GM12878 (cell line): ENCODE results near the gene BTBD1. TPM values are rescaled to one million over a fixed set of nuclear protein-coding genes. Genes with fewer than 3 reads are reported as not detected.
A peak's percentile ranks its signal among the peaks of the same experiment; 100 is the strongest.

Experiments used
- ATAC-seq: fragments of 200-7000 bp; cut with Tn5 transposase; 3 replicates; pipeline ENCODE4 v1.9.1; 2020; ENCODE audit warnings: mild to moderate bottlenecking, moderate library complexity
- BruUV-seq: library from RNA; stranded (reverse); fragments of 400-500 nt; replicated peaks from 2 replicates; lab custom pipeline; 2021; lab: Mats Ljungman, UMichigan
- CTCF ChIA-PET: fragments of 300-600 bp; sonication (Branson Sonifier 250); formaldehyde crosslinking; extraction: SDS; loops from one replicate; lab custom pipeline; 2021; ENCODE audit warnings: inconsistent platforms; lab: Yijun Ruan, JAX
- POLR2A ChIA-PET: fragments of 350-600 bp; formaldehyde crosslinking; extraction: SDS; loops from one replicate; lab custom pipeline; 2021; ENCODE audit warnings: inconsistent platforms; lab: Charles Lee
- RAD21 ChIA-PET: fragments of 300-600 bp; sonication (Branson Sonifier 250); formaldehyde crosslinking; loops from one replicate; lab custom pipeline; 2023; ENCODE audit warnings: antibody characterized with exemption; ENCODE audit not compliant: unreplicated experiment; lab: Charles Lee
- SMC1A ChIA-PET: fragments of 300-600 bp; sonication (Branson Sonifier 250); formaldehyde crosslinking; loops from one replicate; lab custom pipeline; 2023; ENCODE audit not compliant: unreplicated experiment, uncharacterized antibody; lab: Charles Lee
- DNase-seq: peaks from one replicate; pipeline ENCODE4 v3.0.0-alpha.2; 2011; ENCODE audit warnings: low read depth, low spot score
- FAIRE-seq: peaks from 3 replicates; lab custom pipeline; 2011; peaks lifted over from hg19 to GRCh38; lab: Jason Lieb, UNC
- H2AFZ ChIP-seq: 2 replicates; pipeline ENCODE4 v1.6.0; 2011; ENCODE audit warnings: low read depth, low read length, control low read depth; ENCODE audit not compliant: control insufficient read depth
- H3K27ac ChIP-seq: 2 replicates; pipeline ENCODE4 v1.5.1; 2011; ENCODE audit warnings: control low read depth; ENCODE audit not compliant: control insufficient read depth, insufficient read depth
- H3K27me3 ChIP-seq, 2 experiments: replicated peaks in 1 of 2; 2 replicates each; pipeline versions ENCODE4 v1.6.0 to v1.6.1; 2011; ENCODE audit warnings: low read length in 1 of 2; ENCODE audit not compliant: control insufficient read depth in 2 of 2, insufficient read depth in 2 of 2
- H3K36me3 ChIP-seq, 2 experiments: 2 replicates each; pipeline ENCODE4 v1.5.1; 2011; ENCODE audit warnings: low read length in 1 of 2; ENCODE audit not compliant: control insufficient read depth in 2 of 2, insufficient read depth in 2 of 2
- H3K4me1 ChIP-seq: 2 replicates; pipeline ENCODE4 v1.6.1; 2011; ENCODE audit warnings: mild to moderate bottlenecking, low read length, moderate library complexity, mixed read lengths; ENCODE audit not compliant: control insufficient read depth, insufficient read depth
- H3K4me2 ChIP-seq: 2 replicates; pipeline ENCODE4 v1.6.0; 2011; ENCODE audit warnings: control low read depth; ENCODE audit not compliant: control insufficient read depth, insufficient read depth
- H3K4me3 ChIP-seq: fragments of 200-600 bp; sonication (generic); 2 replicates; pipeline ENCODE4 v1.5.1; 2016
- H3K79me2 ChIP-seq: 2 replicates; pipeline ENCODE4 v1.6.0; 2011; ENCODE audit warnings: low read length; ENCODE audit not compliant: control insufficient read depth, insufficient read depth
- H3K9ac ChIP-seq: 2 replicates; pipeline ENCODE4 v1.8.0; 2011; ENCODE audit warnings: low read length, control low read depth, mixed read lengths; ENCODE audit not compliant: control insufficient read depth, insufficient read depth
- H3K9me3 ChIP-seq: replicated peaks from 3 replicates; pipeline ENCODE4 v1.5.1; 2011; ENCODE audit warnings: mild to moderate bottlenecking, low read length; ENCODE audit not compliant: control insufficient read depth, insufficient read depth
- H4K20me1 ChIP-seq: 2 replicates; pipeline ENCODE4 v1.6.0; 2011; ENCODE audit not compliant: control insufficient read depth, insufficient read depth
- BHLHE40 ChIP-seq, 2 experiments: fragments of 450-650 bp in 1 of 2; IDR thresholded peaks; 2 replicates each; pipeline ENCODE4 v1.6.1; 2011 to 2017; ENCODE audit warnings: low read depth in 2 of 2, borderline replicate concordance in 1 of 2, improper control_type of control experiment in 1 of 2, low read length in 1 of 2, mild to moderate bottlenecking in 1 of 2
- CREM ChIP-seq: IDR thresholded peaks from 2 replicates; pipeline ENCODE4 v1.6.1; 2014; ENCODE audit warnings: antibody characterized with exemption, low read depth
- CUX1 ChIP-seq: IDR thresholded peaks from 2 replicates; pipeline ENCODE4 v1.6.1; 2012; ENCODE audit warnings: improper control_type of control experiment, low read depth, low read length; ENCODE audit not compliant: insufficient replicate concordance
- EED ChIP-seq: sonication (generic); IDR thresholded peaks from 2 replicates; pipeline ENCODE4 v1.6.1; 2016; ENCODE audit warnings: antibody characterized with exemption, low read depth
- EZH2 ChIP-seq: IDR thresholded peaks from 2 replicates; pipeline ENCODE4 v1.6.1; 2012; ENCODE audit warnings: low read depth, mild to moderate bottlenecking, control low read depth, inconsistent platforms, low read length, borderline replicate concordance; ENCODE audit not compliant: control insufficient read depth
- IRF3 ChIP-seq: fragments of 450-650 bp; IDR thresholded peaks from 2 replicates; pipeline ENCODE4 v1.6.1; 2014; ENCODE audit warnings: mild to moderate bottlenecking
- KAT2A ChIP-seq: conservative IDR thresholded peaks from 2 replicates; pipeline ENCODE4 v1.6.1; 2011; ENCODE audit warnings: low read depth, low read length; ENCODE audit not compliant: control insufficient read depth
- MTA3 ChIP-seq: IDR thresholded peaks from 2 replicates; pipeline ENCODE4 v1.6.1; 2012; ENCODE audit warnings: low read length, inconsistent platforms, borderline replicate concordance
- MYB ChIP-seq: fragments of 150-350 bp; IDR thresholded peaks from 2 replicates; pipeline ENCODE4 v1.6.1; 2014; ENCODE audit warnings: mild to moderate bottlenecking, low read depth, low read length, borderline replicate concordance
- SREBF2 ChIP-seq: IDR thresholded peaks from 2 replicates; pipeline ENCODE4 v1.6.1; 2012; ENCODE audit warnings: mild to moderate bottlenecking, low read length
- WGBS: methylation state at CpG from one replicate; pipeline ENCODE4 v1.1.6; 2016; ENCODE audit warnings: low lambda C conversion rate; ENCODE audit not compliant: insufficient replicate concordance, insufficient coverage; ENCODE audit errors: missing lambda C conversion rate; 5-methylcytosine and 5-hydroxymethylcytosine counted together
- in situ Hi-C: fragments of 300-500 bp; cut with MboI; formaldehyde crosslinking; loops from 9 replicates; pipeline ENCODE4 v1.14.3; 2018; ENCODE audit warnings: mixed read lengths
- intact Hi-C: fragments of 100-400 bp; cut with micrococcal nuclease; formaldehyde crosslinking; loops from one replicate; pipeline ENCODE4 v1.14.2; 2022; ENCODE audit not compliant: unreplicated experiment
- polyA plus RNA-seq, 11 experiments: library from polyadenylated mRNA; depleted of rRNA in 4 of 11; unstranded in 6 of 11; stranded (reverse) in 5 of 11; fragments of >200 nt; fragmentation: Nextera tagmentation in 4 of 11; fragmentation: Illumina TruSeq in 1 of 11; extraction: Ambion mirVana in 4 of 11; extraction: Trizol in 1 of 11; gene quantifications; 1 replicate in 1 of 11; 2 replicates in 10 of 11; pipeline versions ENCODE4 v1.2.1 to v1.2.3, GENCODE V29; 2011 to 2016; ENCODE audit warnings: inconsistent platforms in 2 of 11, missing spikeins in 2 of 11, low read depth in 1 of 11
- total RNA-seq, 4 experiments: library from RNA; depleted of rRNA in 3 of 4; stranded (reverse); fragments of >200 nt in 3 of 4; fragmentation: Illumina TruSeq in 1 of 4; extraction: Trizol in 1 of 4; gene quantifications; 2 replicates each; pipeline versions ENCODE4 v1.2.1 to v1.2.3, GENCODE V29; 2013 to 2021

Gene BTBD1
- total and polyA plus RNA-seq, 10 of the 15 experiments (the other 5 are each of a cell fraction or from before 2014, with no cell fraction given), result 17.5 to 90.4 (median 73.1) TPM

- RAD21 ChIA-PET, result no interaction called here
- H3K27me3 ChIP-seq, result no peaks in the 10 kb centered on the region
- TF ChIP-seq IRF3 (no peak), BHLHE40 (IDR thresholded peaks at IDR 0.05; ENCODE audit: borderline replicate concordance in 1 of 2, low read depth in 2 of 2, low read length in 1 of 2) (no peak)
- DNase-seq, result no peak
- no peak overlapping the region for H3K9ac ChIP-seq
- POLR2A ChIA-PET, result interaction anchor here (1.0 kb wide), 1 partner anchor 48 kb away, joined by 3 read pairs; the partner anchor contains the start of gene BTBD1
- H3K4me2 ChIP-seq, result peak overlapping the region; percentile 51
- H2AFZ ChIP-seq, result no peak overlapping the region
- BruUV-seq, result no TSS peak
- no peaks in the 10 kb centered on the region for H4K20me1 ChIP-seq
- H3K27ac ChIP-seq, result no peak overlapping the region; the same call in 1 of the 2 replicates
- no peaks in the 10 kb centered on the region for H3K79me2 ChIP-seq
- H3K9me3 ChIP-seq, result no peaks in the 10 kb centered on the region
- SMC1A ChIA-PET, result interaction anchor here (1.4 kb wide), 1 partner anchor 10 kb away, joined by 3 read pairs; no protein-coding TSS in a partner anchor
- in situ Hi-C loops, result no loop called here
- WGBS, result 52% methylated on average over 3 of the region's 3 CpGs
- H3K4me3 ChIP-seq, result no peak overlapping the region
- no peak for FAIRE-seq
- CTCF ChIA-PET, result no interaction called here
- peaks cover 13% of the 10 kb centered on the region for H3K4me1 ChIP-seq
- peaks cover 0 to 1% of the 10 kb centered on the region in 2 experiments; a peak in 2 of 4 replicates for H3K36me3 ChIP-seq
- ATAC-seq, result no peak
- intact Hi-C loops, result loop anchor here (5.0 kb wide), 1 partner anchor 82 kb away; no protein-coding TSS in a partner anchor
Observed at GRCh38 chr15:83115410-83115809, 48.4 kb upstream of the BTBD1 start.

- in situ Hi-C loops, result loop anchor here (5.0 kb wide), 1 partner anchor 47 kb away; no protein-coding TSS in a partner anchor
- H3K4me2 ChIP-seq, result no peak overlapping the region
- H4K20me1 ChIP-seq, result no peaks in the 10 kb centered on the region
- no peaks in the 10 kb centered on the region for H3K9me3 ChIP-seq
- BruUV-seq, result no TSS peak
- no peaks in the 10 kb centered on the region for H3K27me3 ChIP-seq
- CTCF ChIA-PET, result no interaction called here
- H3K4me1 ChIP-seq, result peaks cover 13% of the 10 kb centered on the region
- SMC1A ChIA-PET, result no interaction called here
- H3K4me3 ChIP-seq, result no peak overlapping the region
- POLR2A ChIA-PET, result interaction anchor here (1.1 kb wide), 1 partner anchor 11 kb away, joined by 3 read pairs; no protein-coding TSS in a partner anchor
- H3K36me3 ChIP-seq, result peaks cover 0 to 1% of the 10 kb centered on the region in 2 experiments; a peak in 2 of 4 replicates
- no peak overlapping the region for H3K27ac ChIP-seq
- FAIRE-seq (no peak), ATAC-seq (no peak), DNase-seq (no peak)
- RAD21 ChIA-PET, result no interaction called here
- intact Hi-C loops, result loop anchor here (5.0 kb wide), 1 partner anchor 82 kb away; no protein-coding TSS in a partner anchor
- H2AFZ ChIP-seq, result no peak overlapping the region
- no peaks in the 10 kb centered on the region for H3K79me2 ChIP-seq
- H3K9ac ChIP-seq, result no peak overlapping the region
- 80% methylated on average over 4 of the region's 6 CpGs for WGBS
- TF ChIP-seq MTA3 (no peak), KAT2A (no peak), EED (no peak), CREM (no peak), SREBF2 (no peak), EZH2 (no peak), MYB (no peak), CUX1 (no peak)
Observed at GRCh38 chr15:83114856-83115255, 47.8 kb upstream of the BTBD1 start.
